Measurements from ENCODE around the gene GALNT2.

GRCh38 chr1:230263568-230264195, 196.6 kb downstream of the GALNT2 start:
- TF ChIP-seq REST (IDR thresholded peaks at IDR 0.05; ENCODE audit: unreplicated experiment) (no peak), CTCF (conservative IDR thresholded peaks at IDR 0.05; ENCODE audit: low read depth in 2 of 2) (no peak), ZNF331 (CRISPR knock-in tag; IDR thresholded peaks at IDR 0.05; ENCODE audit: low read depth) (no peak), POLR2AphosphoS5 (IDR thresholded peaks at IDR 0.05; ENCODE audit: low read depth) (no peak), JUNB (IDR thresholded peaks at IDR 0.05; ENCODE audit: unreplicated experiment) (no peak), EZH2 (IDR thresholded peaks at IDR 0.05; ENCODE audit: low read depth, unreplicated experiment) (no peak), CREB1 (CRISPR knock-in tag; IDR thresholded peaks at IDR 0.05; ENCODE audit: low read depth) (no peak), NANOG (IDR thresholded peaks at IDR 0.05; ENCODE audit: borderline replicate concordance) (no peak), STAT1 (IDR thresholded peaks at IDR 0.05; ENCODE audit: unreplicated experiment) (no peak), EZH2phosphoT487 (IDR thresholded peaks at IDR 0.05; ENCODE audit: unreplicated experiment) (no peak), ZNF114 (CRISPR knock-in tag; IDR thresholded peaks at IDR 0.05) (no peak)

Measured in GM23338 (cell line).